ENCODE results near the gene NAPB. TPM values are rescaled to one million over a fixed set of nuclear protein-coding genes. Genes with fewer than 3 reads are reported as not detected.

NAPB gene
- total and polyA plus RNA-seq, 10 of the 15 experiments (the other 5 are each of a cell fraction or from before 2014, with no cell fraction given) = 2.1 to 15.9 (median 7.2) TPM

GRCh38 chr20:23451956-23452487 is 30.7 kb upstream of the NAPB start:
- no peaks in the 10 kb centered on the region for H3K36me3 ChIP-seq (ENCODE audit: control insufficient read depth in 2 of 2, insufficient read depth in 2 of 2, low read length in 1 of 2)
- H3K4me1 ChIP-seq (ENCODE audit: control insufficient read depth, insufficient read depth, low read length) = no peaks in the 10 kb centered on the region
- ATAC-seq (no peak), DNase-seq (ENCODE audit: low read depth, low spot score) (no peak), FAIRE-seq (no peak)
- ChIA-PET CTCF (interaction anchor here (1.4 kb wide), 1 partner anchor 8 kb away, joined by 4 read pairs; no protein-coding TSS in a partner anchor), SMC1A (ENCODE audit: uncharacterized antibody, unreplicated experiment) (no interaction called here), RAD21 (ENCODE audit: unreplicated experiment) (no interaction called here), POLR2A (no interaction called here)
- TF ChIP-seq MTA3 (IDR thresholded peaks at IDR 0.05; ENCODE audit: borderline replicate concordance, low read length) = no peak
- TF ChIP-seq TBL1XR1 (IDR thresholded peaks at IDR 0.05; ENCODE audit: low read depth, low read length) = no peak
- no peaks in the 10 kb centered on the region for H3K79me2 ChIP-seq (ENCODE audit: control insufficient read depth, insufficient read depth, low read length)
- no peak overlapping the region for H3K4me3 ChIP-seq
- no TSS peak for BruUV-seq (replicated peaks)
- no peaks in the 10 kb centered on the region for H4K20me1 ChIP-seq (ENCODE audit: control insufficient read depth, insufficient read depth)
- no peak overlapping the region for H3K9ac ChIP-seq (ENCODE audit: control insufficient read depth, insufficient read depth, low read length)
- H3K27me3 ChIP-seq (replicated peaks in 1 of 2; ENCODE audit: control insufficient read depth in 2 of 2, insufficient read depth in 2 of 2, low read length in 1 of 2) = no peaks in the 10 kb centered on the region
- no peaks in the 10 kb centered on the region for H3K9me3 ChIP-seq (replicated peaks; ENCODE audit: control insufficient read depth, insufficient read depth, low read length)
- intact Hi-C loops (cut with micrococcal nuclease; ENCODE audit: unreplicated experiment) (no loop called here), in situ Hi-C loops (cut with MboI) (no loop called here)
- H2AFZ ChIP-seq (ENCODE audit: control insufficient read depth, low read depth, low read length) = no peak overlapping the region
- H3K27ac ChIP-seq (ENCODE audit: control insufficient read depth, insufficient read depth) = no peak overlapping the region
- 50% methylated on average over 11 of the region's 11 CpGs for WGBS (ENCODE audit: insufficient coverage, insufficient replicate concordance, low lambda C conversion rate, missing lambda C conversion rate)
- no peak overlapping the region for H3K4me2 ChIP-seq (ENCODE audit: control insufficient read depth, insufficient read depth)

- ChIA-PET RAD21 (ENCODE audit: unreplicated experiment) (no interaction called here), SMC1A (ENCODE audit: uncharacterized antibody, unreplicated experiment) (no interaction called here), POLR2A (no interaction called here), CTCF (no interaction called here)
- no peak for FAIRE-seq
- no peak for ATAC-seq
- TF ChIP-seq POU2F2 (IDR thresholded peaks at IDR 0.05; ENCODE audit: borderline replicate concordance, low read depth, low read length) = no peak
- TF ChIP-seq BHLHE40 (IDR thresholded peaks at IDR 0.05; ENCODE audit: borderline replicate concordance in 1 of 2, low read depth in 2 of 2, low read length in 1 of 2) = no peak
- TF ChIP-seq BACH1 (IDR thresholded peaks at IDR 0.05; ENCODE audit: borderline replicate concordance) = no peak
- TF ChIP-seq WRNIP1 (IDR thresholded peaks at IDR 0.05; ENCODE audit: borderline replicate concordance, low read depth, low read length) = no peak
- TF ChIP-seq MAX (IDR thresholded peaks at IDR 0.05; ENCODE audit: low read depth, low read length) = no peak
- no peak for TF ChIP-seq ZSCAN29 (IDR thresholded peaks at IDR 0.05)
- intact Hi-C loops (cut with micrococcal nuclease; ENCODE audit: unreplicated experiment) = no loop called here
- no peaks in the 10 kb centered on the region for H3K9me3 ChIP-seq (replicated peaks; ENCODE audit: control insufficient read depth, insufficient read depth, low read length)
- H4K20me1 ChIP-seq (ENCODE audit: control insufficient read depth, insufficient read depth) = no peaks in the 10 kb centered on the region
- WGBS (ENCODE audit: insufficient coverage, insufficient replicate concordance, low lambda C conversion rate, missing lambda C conversion rate) = 0% methylated on average over 1 of the region's 1 CpG
- no peaks in the 10 kb centered on the region for H3K4me1 ChIP-seq (ENCODE audit: control insufficient read depth, insufficient read depth, low read length)
- H3K9ac ChIP-seq (ENCODE audit: control insufficient read depth, insufficient read depth, low read length) = no peak overlapping the region
- H3K27ac ChIP-seq (ENCODE audit: control insufficient read depth, insufficient read depth) = no peak overlapping the region
- no peaks in the 10 kb centered on the region for H3K36me3 ChIP-seq (ENCODE audit: control insufficient read depth in 2 of 2, insufficient read depth in 2 of 2, low read length in 1 of 2)
- no peaks in the 10 kb centered on the region for H3K79me2 ChIP-seq (ENCODE audit: control insufficient read depth, insufficient read depth, low read length)
- H2AFZ ChIP-seq (ENCODE audit: control insufficient read depth, low read depth, low read length) = no peak overlapping the region
- no peak for DNase-seq (ENCODE audit: low read depth, low spot score)
- H3K4me3 ChIP-seq = no peak overlapping the region
- no TSS peak for BruUV-seq (replicated peaks)
- in situ Hi-C loops (cut with MboI) = no loop called here
- H3K27me3 ChIP-seq (replicated peaks in 1 of 2; ENCODE audit: control insufficient read depth in 2 of 2, insufficient read depth in 2 of 2, low read length in 1 of 2) = no peaks in the 10 kb centered on the region
- no peak overlapping the region for H3K4me2 ChIP-seq (ENCODE audit: control insufficient read depth, insufficient read depth)
Measured at GRCh38 chr20:23450877-23451276, 29.6 kb upstream of the NAPB start.

Measured in GM12878 (cell line).